Neural cell (in vitro differentiated cells): ENCODE results near the gene LRRC8E.

Experiments used
- POLR2AphosphoS5 ChIP-seq: IDR thresholded peaks from 2 replicates; pipeline ENCODE4 v1.6.1; 2012
- RAD21 ChIP-seq: fragments of 450-650 bp; conservative IDR thresholded peaks from 2 replicates; pipeline ENCODE4 v1.6.1; 2014; ENCODE audit warnings: antibody characterized with exemption, mild to moderate bottlenecking, moderate library complexity
- TF ChIP-seq, protein P1 (sequence below): fragments of 450-650 bp; IDR thresholded peaks from 2 replicates; pipeline ENCODE4 v1.5.1; 2014; ENCODE audit warnings: antibody characterized with exemption, mild to moderate bottlenecking, moderate library complexity; ENCODE audit not compliant: poor library complexity, severe bottlenecking
- TF ChIP-seq, protein P2 (sequence below): IDR thresholded peaks from 2 replicates; pipeline ENCODE4 v1.6.1; 2012; ENCODE audit warnings: borderline replicate concordance

DNA sequence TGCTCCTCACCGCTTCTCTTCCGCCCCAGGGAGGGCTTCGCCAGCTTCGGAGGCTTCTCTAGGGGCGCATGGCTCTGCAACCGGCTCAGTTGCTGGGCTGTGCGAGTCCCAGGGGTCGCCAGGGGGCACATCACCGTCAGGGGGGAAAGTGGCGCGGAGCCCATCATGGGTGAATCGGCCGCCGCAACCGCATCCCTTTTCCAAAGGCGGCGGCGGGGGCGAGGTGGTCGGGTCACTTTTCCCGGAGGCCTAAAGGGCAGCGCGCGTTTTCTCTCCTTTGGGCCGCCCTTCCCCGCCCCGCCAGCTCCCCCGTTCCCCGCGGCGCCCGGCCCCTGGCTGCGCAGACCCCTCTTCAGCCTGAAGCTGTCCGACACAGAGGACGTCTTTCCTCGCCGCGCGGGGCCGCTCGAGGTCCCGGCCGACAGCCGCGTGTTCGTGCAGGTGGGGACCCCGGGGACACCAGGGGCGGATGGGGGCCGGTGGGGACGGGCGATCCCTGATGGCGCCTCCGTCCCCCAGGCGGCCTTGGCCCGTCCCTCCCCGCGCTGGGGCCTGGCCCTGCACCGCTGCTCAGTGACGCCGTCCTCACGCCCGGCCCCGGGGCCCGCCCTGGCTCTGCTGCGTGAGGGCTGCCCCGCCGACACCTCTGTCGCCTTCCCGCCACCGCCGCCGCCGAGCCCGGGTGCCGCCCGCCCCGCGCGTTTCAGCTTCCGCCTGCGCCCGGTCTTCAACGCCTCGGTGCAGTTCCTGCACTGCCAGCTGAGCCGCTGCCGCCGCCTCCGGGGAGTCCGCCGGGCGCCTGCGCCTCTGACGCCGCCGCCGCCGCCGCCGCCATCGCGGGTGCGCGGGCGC, 28.0 kb downstream of the LRRC8E start:
- TF ChIP-seq, protein P1, sequence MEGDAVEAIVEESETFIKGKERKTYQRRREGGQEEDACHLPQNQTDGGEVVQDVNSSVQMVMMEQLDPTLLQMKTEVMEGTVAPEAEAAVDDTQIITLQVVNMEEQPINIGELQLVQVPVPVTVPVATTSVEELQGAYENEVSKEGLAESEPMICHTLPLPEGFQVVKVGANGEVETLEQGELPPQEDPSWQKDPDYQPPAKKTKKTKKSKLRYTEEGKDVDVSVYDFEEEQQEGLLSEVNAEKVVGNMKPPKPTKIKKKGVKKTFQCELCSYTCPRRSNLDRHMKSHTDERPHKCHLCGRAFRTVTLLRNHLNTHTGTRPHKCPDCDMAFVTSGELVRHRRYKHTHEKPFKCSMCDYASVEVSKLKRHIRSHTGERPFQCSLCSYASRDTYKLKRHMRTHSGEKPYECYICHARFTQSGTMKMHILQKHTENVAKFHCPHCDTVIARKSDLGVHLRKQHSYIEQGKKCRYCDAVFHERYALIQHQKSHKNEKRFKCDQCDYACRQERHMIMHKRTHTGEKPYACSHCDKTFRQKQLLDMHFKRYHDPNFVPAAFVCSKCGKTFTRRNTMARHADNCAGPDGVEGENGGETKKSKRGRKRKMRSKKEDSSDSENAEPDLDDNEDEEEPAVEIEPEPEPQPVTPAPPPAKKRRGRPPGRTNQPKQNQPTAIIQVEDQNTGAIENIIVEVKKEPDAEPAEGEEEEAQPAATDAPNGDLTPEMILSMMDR = no peak
- TF ChIP-seq, protein P2, sequence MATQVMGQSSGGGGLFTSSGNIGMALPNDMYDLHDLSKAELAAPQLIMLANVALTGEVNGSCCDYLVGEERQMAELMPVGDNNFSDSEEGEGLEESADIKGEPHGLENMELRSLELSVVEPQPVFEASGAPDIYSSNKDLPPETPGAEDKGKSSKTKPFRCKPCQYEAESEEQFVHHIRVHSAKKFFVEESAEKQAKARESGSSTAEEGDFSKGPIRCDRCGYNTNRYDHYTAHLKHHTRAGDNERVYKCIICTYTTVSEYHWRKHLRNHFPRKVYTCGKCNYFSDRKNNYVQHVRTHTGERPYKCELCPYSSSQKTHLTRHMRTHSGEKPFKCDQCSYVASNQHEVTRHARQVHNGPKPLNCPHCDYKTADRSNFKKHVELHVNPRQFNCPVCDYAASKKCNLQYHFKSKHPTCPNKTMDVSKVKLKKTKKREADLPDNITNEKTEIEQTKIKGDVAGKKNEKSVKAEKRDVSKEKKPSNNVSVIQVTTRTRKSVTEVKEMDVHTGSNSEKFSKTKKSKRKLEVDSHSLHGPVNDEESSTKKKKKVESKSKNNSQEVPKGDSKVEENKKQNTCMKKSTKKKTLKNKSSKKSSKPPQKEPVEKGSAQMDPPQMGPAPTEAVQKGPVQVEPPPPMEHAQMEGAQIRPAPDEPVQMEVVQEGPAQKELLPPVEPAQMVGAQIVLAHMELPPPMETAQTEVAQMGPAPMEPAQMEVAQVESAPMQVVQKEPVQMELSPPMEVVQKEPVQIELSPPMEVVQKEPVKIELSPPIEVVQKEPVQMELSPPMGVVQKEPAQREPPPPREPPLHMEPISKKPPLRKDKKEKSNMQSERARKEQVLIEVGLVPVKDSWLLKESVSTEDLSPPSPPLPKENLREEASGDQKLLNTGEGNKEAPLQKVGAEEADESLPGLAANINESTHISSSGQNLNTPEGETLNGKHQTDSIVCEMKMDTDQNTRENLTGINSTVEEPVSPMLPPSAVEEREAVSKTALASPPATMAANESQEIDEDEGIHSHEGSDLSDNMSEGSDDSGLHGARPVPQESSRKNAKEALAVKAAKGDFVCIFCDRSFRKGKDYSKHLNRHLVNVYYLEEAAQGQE = no peak
- TF ChIP-seq POLR2AphosphoS5 (peak; percentile 3), RAD21 (no peak)
